HEK293T (cell line): ENCODE results near the gene GLT6D1.

ENCODE experiments used
- ARNT ChIP-seq: fragments of 450-650 bp; IDR thresholded peaks from 2 replicates; pipeline ENCODE4 v1.6.1; 2017; ENCODE audit warnings: mild to moderate bottlenecking
- BHLHE40 ChIP-seq: fragments of 450-650 bp; IDR thresholded peaks from 2 replicates; pipeline ENCODE4 v1.6.1; 2016; ENCODE audit warnings: mild to moderate bottlenecking, moderate library complexity, borderline replicate concordance
- ELF4 ChIP-seq: fragments of 450-650 bp; IDR thresholded peaks from 2 replicates; pipeline ENCODE4 v1.6.1; 2017; ENCODE audit warnings: antibody characterized with exemption
- FOXM1 ChIP-seq: fragments of 450-650 bp; IDR thresholded peaks from 2 replicates; pipeline ENCODE4 v1.6.1; 2017; ENCODE audit warnings: mild to moderate bottlenecking, borderline replicate concordance
- LEF1 ChIP-seq: fragments of 450-650 bp; IDR thresholded peaks from 2 replicates; pipeline ENCODE4 v1.6.1; 2017; ENCODE audit warnings: mild to moderate bottlenecking, borderline replicate concordance
- PKNOX1 ChIP-seq: fragments of 450-650 bp; IDR thresholded peaks from 2 replicates; pipeline ENCODE4 v1.6.1; 2016
- SUZ12 ChIP-seq: fragments of 450-650 bp; IDR thresholded peaks from 2 replicates; pipeline ENCODE4 v1.6.1; 2016; ENCODE audit warnings: mild to moderate bottlenecking
- ZNF384 ChIP-seq: fragments of 450-650 bp; IDR thresholded peaks from 2 replicates; pipeline ENCODE4 v1.6.1; 2016

DNA sequence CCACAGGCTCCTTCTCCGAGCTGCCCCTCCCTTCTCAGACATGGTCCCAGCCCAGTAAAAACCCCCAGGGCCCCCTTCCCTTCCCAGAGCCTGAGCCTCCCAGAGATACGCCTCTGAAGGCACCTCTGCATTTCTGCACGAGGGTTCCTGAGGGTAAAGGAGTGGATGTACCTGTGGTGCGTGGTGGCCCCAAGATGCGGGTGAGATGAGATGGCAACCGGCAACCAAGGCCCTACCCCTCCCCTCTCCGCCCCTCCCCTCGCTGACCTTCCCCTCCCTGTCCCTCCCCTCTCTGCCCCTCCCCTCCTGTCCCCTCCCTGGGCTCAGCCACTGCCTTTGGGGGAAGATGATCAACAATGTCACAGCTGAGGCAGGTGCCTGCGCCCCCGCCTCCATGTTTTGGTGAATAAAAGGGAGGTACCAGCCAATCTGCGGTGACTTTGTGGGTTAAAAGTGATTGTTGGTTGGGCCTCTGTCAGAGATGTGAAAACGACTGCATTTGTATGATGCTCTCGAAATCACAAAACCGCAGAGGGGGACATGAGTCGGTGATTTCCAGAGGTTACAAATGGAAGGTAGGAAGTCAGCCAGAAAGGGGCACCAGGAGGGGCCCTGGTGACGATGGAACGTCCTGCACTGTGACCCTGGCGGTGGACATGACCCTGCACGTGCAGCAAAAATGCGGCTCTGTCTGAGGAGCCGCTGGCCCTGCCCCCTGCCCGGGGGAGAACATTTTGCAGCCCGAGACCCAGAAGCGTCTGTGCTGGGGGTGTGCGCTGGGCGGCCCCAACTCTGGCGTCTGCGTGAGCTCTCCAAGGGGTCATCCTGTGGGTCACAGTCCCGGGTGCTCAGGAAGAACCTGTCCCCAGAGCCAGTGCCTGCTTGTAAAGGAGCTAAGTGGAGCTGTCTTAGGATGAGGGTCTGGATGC, 27.5 kb upstream of the GLT6D1 start:
- TF ChIP-seq SUZ12 (no peak), ZNF384 (no peak), ARNT (no peak), PKNOX1 (no peak), FOXM1 (no peak), BHLHE40 (no peak), LEF1 (no peak), ELF4 (no peak)
